HG03565 (cell line): Measurements from ENCODE around the gene MAP3K15.

ENCODE experiments used
- ATAC-seq: cut with Tn5 transposase; IDR thresholded peaks from one replicate; pipeline ENCODE4 v1.9.1; 2021; ENCODE audit warnings: mild to moderate bottlenecking, moderate library complexity; ENCODE audit not compliant: unreplicated experiment

Gene MAP3K15

GRCh38 chrX:19514791-19515614 is at the start of gene MAP3K15:
MAP3K15 (minus strand) TSS chrX:19515508; CDS start chrX:19515261, 247 bp downstream.
- no peak for ATAC-seq

GRCh38 chrX:19564606-19565005 is 49.3 kb upstream of the MAP3K15 start:
- ATAC-seq, result no peak

GRCh38 chrX:19563746-19564145 is 48.4 kb upstream of the MAP3K15 start:
- no peak for ATAC-seq

- no peak for ATAC-seq
These were observed 48.0 kb upstream of the MAP3K15 start for GRCh38 chrX:19563327-19563726.

GRCh38 chrX:19560611-19561010 is 45.3 kb upstream of the MAP3K15 start:
- ATAC-seq, result no peak

- ATAC-seq, result no peak
These were observed 42.5 kb upstream of the MAP3K15 start for GRCh38 chrX:19557822-19558221.

GRCh38 chrX:19556202-19556601 is 40.9 kb upstream of the MAP3K15 start:
- ATAC-seq, result no peak

GRCh38 chrX:19555683-19556082 is 40.4 kb upstream of the MAP3K15 start:
- no peak for ATAC-seq

GRCh38 chrX:19555236-19555635 is 39.9 kb upstream of the MAP3K15 start:
- ATAC-seq, result no peak

- no peak for ATAC-seq
These were observed 39.5 kb upstream of the MAP3K15 start for GRCh38 chrX:19554786-19555185.

GRCh38 chrX:19552793-19553192 is 37.5 kb upstream of the MAP3K15 start:
- no peak for ATAC-seq

- ATAC-seq, result no peak
These were observed 34.5 kb upstream of the MAP3K15 start for GRCh38 chrX:19549838-19550237.

- no peak for ATAC-seq
These were observed 33.6 kb upstream of the MAP3K15 start for GRCh38 chrX:19548934-19549333.

- no peak for ATAC-seq
These were observed 33.0 kb upstream of the MAP3K15 start for GRCh38 chrX:19548279-19548678.

- no peak for ATAC-seq
These were observed 30.3 kb upstream of the MAP3K15 start for GRCh38 chrX:19545651-19546050.

GRCh38 chrX:19544693-19545305 is 29.5 kb upstream of the MAP3K15 start:
- ATAC-seq, result no peak

GRCh38 chrX:19543951-19544381 is 28.7 kb upstream of the MAP3K15 start:
- ATAC-seq, result no peak

GRCh38 chrX:19543020-19543715 is 27.9 kb upstream of the MAP3K15 start:
- no peak for ATAC-seq

GRCh38 chrX:19541931-19542330 is 26.6 kb upstream of the MAP3K15 start:
- ATAC-seq, result no peak

GRCh38 chrX:19541196-19541595 is 25.9 kb upstream of the MAP3K15 start:
- no peak for ATAC-seq

- ATAC-seq, result no peak
These were observed 24.8 kb upstream of the MAP3K15 start for GRCh38 chrX:19540076-19540475.

- no peak for ATAC-seq
These were observed 24.4 kb upstream of the MAP3K15 start for GRCh38 chrX:19539665-19540064.
